ENCODE data around the gene LCLAT1. TPM values are rescaled to one million over a fixed set of nuclear protein-coding genes. Genes with fewer than 3 reads are reported as not detected.
A peak's percentile ranks its signal among the peaks of the same experiment; 100 is the strongest.

Gene LCLAT1
- total and polyA plus RNA-seq, 2 of the 4 experiments (the other 2 are of a cell fraction): 7.5 to 11.5 TPM

DNA sequence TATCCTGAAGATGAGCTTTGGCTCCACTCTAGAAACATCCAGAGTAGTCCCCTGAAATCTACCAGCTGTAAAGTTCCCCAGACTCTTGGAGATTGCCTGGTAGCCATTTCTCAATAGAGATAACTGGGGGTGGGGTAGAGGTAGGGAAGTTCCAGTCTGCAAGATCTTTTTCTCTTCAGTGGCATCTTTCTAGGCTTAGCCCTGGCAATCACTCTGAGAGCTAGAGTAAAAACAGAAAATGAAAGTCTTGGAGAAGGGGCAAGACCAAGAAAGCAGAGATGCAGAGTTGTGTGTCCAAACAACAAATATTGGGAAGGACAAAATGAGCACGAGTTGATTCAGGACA lies 41.8 kb upstream of the LCLAT1 start:
- Histone ChIP-seq H4K20me1 (ENCODE audit: insufficient read depth, low read length) (no peaks in the 10 kb centered on the region), H4K91ac (ENCODE audit: insufficient read depth, low read depth, low read length) (no peak overlapping the region; the same call in 1 of the 2 replicates), H3K27me3 (ENCODE audit: control insufficient read depth, insufficient read depth, low read length) (no peaks in the 10 kb centered on the region), H3K79me1 (ENCODE audit: low read depth in 1 of 2, low read length in 2 of 2) (peaks cover 0 to 13% of the 10 kb centered on the region in 2 experiments; a peak in 3 of 4 replicates), H3K14ac (replicated peaks; ENCODE audit: low read depth, low read length) (peak overlapping the region; percentile 28; the same call in 1 of the 2 replicates), H3K9ac (ENCODE audit: low read depth, low read length) (no peak overlapping the region), H2AFZ (replicated peaks; ENCODE audit: low read length, poor library complexity) (no peak overlapping the region), H3K4me2 (ENCODE audit: low read depth, low read length) (no peak overlapping the region), H3K4ac (ENCODE audit: low read depth, low read length) (peak overlapping the region; percentile 65; the same call in 1 of the 2 replicates), H2BK15ac (ENCODE audit: low read depth, low read length) (peak overlapping the region; percentile 73; the same call in 1 of the 3 replicates), H3K4me1 (ENCODE audit: control insufficient read depth, insufficient read depth, low read length) (peaks cover 33% of the 10 kb centered on the region), H3K9me1 (ENCODE audit: insufficient read depth, low read length) (peaks cover 21% of the 10 kb centered on the region), H3K36me3 (ENCODE audit: control insufficient read depth, insufficient read depth, low read length) (no peaks in the 10 kb centered on the region), H3K23ac (ENCODE audit: low read depth, low read length) (peak overlapping the region; percentile 5; the same call in 1 of the 2 replicates), H3K18ac (ENCODE audit: low read depth, low read length) (peak overlapping the region; percentile 52), H3K4me3 (ENCODE audit: insufficient read depth, low read depth, low read length) (no peak overlapping the region), H2AK5ac (ENCODE audit: low read depth, low read length) (peak overlapping the region; percentile 36; the same call in 1 of the 2 replicates), H3K9me3 (ENCODE audit: control insufficient read depth, insufficient read depth, low read length) (no peaks in the 10 kb centered on the region), H4K5ac (ENCODE audit: low read depth, low read length) (peak overlapping the region; percentile 45; the same call in 1 of the 2 replicates), H3K27ac (ENCODE audit: insufficient read depth, low read length) (peak overlapping the region; percentile 47; the same call in 1 of the 2 replicates), H2AK9ac (replicated peaks; ENCODE audit: low read depth, low read length, poor library complexity) (no peak overlapping the region), H2BK20ac (ENCODE audit: low read depth, low read length) (peak overlapping the region; percentile 30; the same call in 1 of the 2 replicates), H2BK5ac (ENCODE audit: low read depth, low read length, poor library complexity, severe bottlenecking) (no peak overlapping the region), H3K56ac (ENCODE audit: extremely low read depth, insufficient read depth, low read length) (no peak overlapping the region), H4K8ac (ENCODE audit: low read depth in 2 of 2, low read length in 2 of 2) (peak overlapping the region in 1 of 2 experiments; percentile 61; a peak in 2 of 4 replicates), H2BK120ac (ENCODE audit: low read depth, low read length) (peak overlapping the region; percentile 44; the same call in 1 of the 2 replicates)
- ATAC-seq (ENCODE audit: low read depth) (no peak), DNase-seq (no peak)
- CTCF ChIA-PET: interaction anchor here (0.6 to 1.4 kb wide), 2 partner anchors 246 to 306 kb away, joined by 3 read pairs; no protein-coding TSS in a partner anchor
- dilution Hi-C loops (cut with HindIII; ENCODE audit: low sequenced_read_pairs, unreplicated experiment): no loop called here
- in situ Hi-C loops (cut with MboI; ENCODE audit: low sequenced_read_pairs): no loop called here
- BruUV-seq (replicated peaks): no TSS peak
- no CpG with 5 or more reads among the region's 1 CpG for WGBS, 2 experiments (ENCODE audit: extremely low coverage in 2 of 2, insufficient read length in 1 of 2)
- TF ChIP-seq POLR2A (IDR thresholded peaks at IDR 0.05; ENCODE audit: low read depth, low read length): no peak
- no peak for TF ChIP-seq CEBPB (IDR thresholded peaks at IDR 0.05; ENCODE audit: low read depth, low read length)
- no peak for TF ChIP-seq FOS (IDR thresholded peaks at IDR 0.05; ENCODE audit: low read depth, low read length)
- no peak for TF ChIP-seq MXI1 (IDR thresholded peaks at IDR 0.05; ENCODE audit: borderline replicate concordance, low read depth, low read length)
- TF ChIP-seq MAZ (IDR thresholded peaks at IDR 0.05; ENCODE audit: borderline replicate concordance, low read depth, low read length): no peak
- no peak for TF ChIP-seq RCOR1 (IDR thresholded peaks at IDR 0.05; ENCODE audit: insufficient replicate concordance, low read length)
- no peak for TF ChIP-seq BHLHE40 (IDR thresholded peaks at IDR 0.05; ENCODE audit: low read depth, low read length)
- TF ChIP-seq, protein P1, sequence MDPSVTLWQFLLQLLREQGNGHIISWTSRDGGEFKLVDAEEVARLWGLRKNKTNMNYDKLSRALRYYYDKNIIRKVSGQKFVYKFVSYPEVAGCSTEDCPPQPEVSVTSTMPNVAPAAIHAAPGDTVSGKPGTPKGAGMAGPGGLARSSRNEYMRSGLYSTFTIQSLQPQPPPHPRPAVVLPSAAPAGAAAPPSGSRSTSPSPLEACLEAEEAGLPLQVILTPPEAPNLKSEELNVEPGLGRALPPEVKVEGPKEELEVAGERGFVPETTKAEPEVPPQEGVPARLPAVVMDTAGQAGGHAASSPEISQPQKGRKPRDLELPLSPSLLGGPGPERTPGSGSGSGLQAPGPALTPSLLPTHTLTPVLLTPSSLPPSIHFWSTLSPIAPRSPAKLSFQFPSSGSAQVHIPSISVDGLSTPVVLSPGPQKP (IDR thresholded peaks at IDR 0.05; ENCODE audit: borderline replicate concordance, low read depth, low read length): no peak
- no peak for TF ChIP-seq SMC3 (IDR thresholded peaks at IDR 0.05; ENCODE audit: low read depth, low read length)
- TF ChIP-seq, protein P2, sequence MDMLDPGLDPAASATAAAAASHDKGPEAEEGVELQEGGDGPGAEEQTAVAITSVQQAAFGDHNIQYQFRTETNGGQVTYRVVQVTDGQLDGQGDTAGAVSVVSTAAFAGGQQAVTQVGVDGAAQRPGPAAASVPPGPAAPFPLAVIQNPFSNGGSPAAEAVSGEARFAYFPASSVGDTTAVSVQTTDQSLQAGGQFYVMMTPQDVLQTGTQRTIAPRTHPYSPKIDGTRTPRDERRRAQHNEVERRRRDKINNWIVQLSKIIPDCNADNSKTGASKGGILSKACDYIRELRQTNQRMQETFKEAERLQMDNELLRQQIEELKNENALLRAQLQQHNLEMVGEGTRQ (IDR thresholded peaks at IDR 0.05; ENCODE audit: low read depth, low read length): no peak
- no peak for TF ChIP-seq MAFK (IDR thresholded peaks at IDR 0.05; ENCODE audit: low read depth, low read length)
- no peak for TF ChIP-seq CHD1 (IDR thresholded peaks at IDR 0.05; ENCODE audit: low read depth, low read length)
- TF ChIP-seq, protein P3, sequence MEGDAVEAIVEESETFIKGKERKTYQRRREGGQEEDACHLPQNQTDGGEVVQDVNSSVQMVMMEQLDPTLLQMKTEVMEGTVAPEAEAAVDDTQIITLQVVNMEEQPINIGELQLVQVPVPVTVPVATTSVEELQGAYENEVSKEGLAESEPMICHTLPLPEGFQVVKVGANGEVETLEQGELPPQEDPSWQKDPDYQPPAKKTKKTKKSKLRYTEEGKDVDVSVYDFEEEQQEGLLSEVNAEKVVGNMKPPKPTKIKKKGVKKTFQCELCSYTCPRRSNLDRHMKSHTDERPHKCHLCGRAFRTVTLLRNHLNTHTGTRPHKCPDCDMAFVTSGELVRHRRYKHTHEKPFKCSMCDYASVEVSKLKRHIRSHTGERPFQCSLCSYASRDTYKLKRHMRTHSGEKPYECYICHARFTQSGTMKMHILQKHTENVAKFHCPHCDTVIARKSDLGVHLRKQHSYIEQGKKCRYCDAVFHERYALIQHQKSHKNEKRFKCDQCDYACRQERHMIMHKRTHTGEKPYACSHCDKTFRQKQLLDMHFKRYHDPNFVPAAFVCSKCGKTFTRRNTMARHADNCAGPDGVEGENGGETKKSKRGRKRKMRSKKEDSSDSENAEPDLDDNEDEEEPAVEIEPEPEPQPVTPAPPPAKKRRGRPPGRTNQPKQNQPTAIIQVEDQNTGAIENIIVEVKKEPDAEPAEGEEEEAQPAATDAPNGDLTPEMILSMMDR (conservative IDR thresholded peaks at IDR 0.05; ENCODE audit: low read depth, low read length): no peak
- no peak for TF ChIP-seq RAD21 (IDR thresholded peaks at IDR 0.05; ENCODE audit: low read length)
- no peak for TF ChIP-seq RFX5 (IDR thresholded peaks at IDR 0.05; ENCODE audit: low read depth, low read length)
- intact Hi-C loops (cut with micrococcal nuclease): loop anchor here (5.0 kb wide), 1 partner anchor 103 kb away; no protein-coding TSS in a partner anchor
- POLR2A ChIA-PET (ENCODE audit: unreplicated experiment): no interaction called here
